SK-N-SH treated with all-trans-retinoic acid at 6 μM for 48 hours (cell line): ENCODE results near the gene KCNK5.

Experiments used
- CSDC2 ChIP-seq: fragments of 250-450 bp; sonication (Bioruptor Pico); IDR thresholded peaks from 2 replicates; pipeline ENCODE4 v1.5.0; 2020; ENCODE audit warnings: mild to moderate bottlenecking, moderate library complexity
- ESRRG ChIP-seq: fragments of 250-450 bp; sonication (Bioruptor Pico); IDR thresholded peaks from 2 replicates; pipeline ENCODE4 v1.6.1; 2021; ENCODE audit warnings: mild to moderate bottlenecking
- ISL1 ChIP-seq: fragments of 250-450 bp; sonication (Bioruptor Pico); IDR thresholded peaks from 2 replicates; pipeline ENCODE4 v2.1.2; 2022; ENCODE audit warnings: mild to moderate bottlenecking, moderate library complexity
- PPARA ChIP-seq: fragments of 250-450 bp; sonication (Bioruptor Pico); IDR thresholded peaks from 2 replicates; pipeline ENCODE4 v1.5.0; 2020; ENCODE audit warnings: mild to moderate bottlenecking, borderline replicate concordance
- SNAI2 ChIP-seq: fragments of 250-450 bp; sonication (Bioruptor Pico); IDR thresholded peaks from 2 replicates; pipeline ENCODE4 v1.5.0; 2020; ENCODE audit warnings: mild to moderate bottlenecking, moderate library complexity
- ZC3H10 ChIP-seq: fragments of 250-450 bp; sonication (Bioruptor Pico); IDR thresholded peaks from 2 replicates; pipeline ENCODE4 v1.5.1; 2021; ENCODE audit warnings: mild to moderate bottlenecking, moderate library complexity
- ZNF70 ChIP-seq: fragments of 450-650 bp; formaldehyde crosslinking; IDR thresholded peaks from 2 replicates; pipeline ENCODE4 v1.5.0; 2020; ENCODE audit warnings: mild to moderate bottlenecking, moderate library complexity
- TF ChIP-seq, protein P1 (sequence below): fragments of 250-450 bp; sonication (Bioruptor Pico); IDR thresholded peaks from 2 replicates; pipeline ENCODE4 v1.5.1; 2020; ENCODE audit warnings: low read depth, mild to moderate bottlenecking, moderate library complexity
- TF ChIP-seq, protein P2 (sequence below): fragments of 250-450 bp; sonication (Bioruptor Pico); IDR thresholded peaks from 2 replicates; pipeline ENCODE4 v1.8.0; 2020; ENCODE audit warnings: mild to moderate bottlenecking, moderate library complexity, borderline replicate concordance
- TF ChIP-seq, protein P3 (sequence below): fragments of 250-450 bp; sonication (Bioruptor Pico); IDR thresholded peaks from 2 replicates; pipeline ENCODE4 v1.5.0; 2020; ENCODE audit warnings: mild to moderate bottlenecking, moderate library complexity
- TF ChIP-seq, protein P4 (sequence below): fragments of 250-450 bp; sonication (Bioruptor Pico); IDR thresholded peaks from 2 replicates; pipeline ENCODE4 v1.8.0; 2021; ENCODE audit warnings: low read depth, mild to moderate bottlenecking, moderate library complexity, borderline replicate concordance

DNA sequence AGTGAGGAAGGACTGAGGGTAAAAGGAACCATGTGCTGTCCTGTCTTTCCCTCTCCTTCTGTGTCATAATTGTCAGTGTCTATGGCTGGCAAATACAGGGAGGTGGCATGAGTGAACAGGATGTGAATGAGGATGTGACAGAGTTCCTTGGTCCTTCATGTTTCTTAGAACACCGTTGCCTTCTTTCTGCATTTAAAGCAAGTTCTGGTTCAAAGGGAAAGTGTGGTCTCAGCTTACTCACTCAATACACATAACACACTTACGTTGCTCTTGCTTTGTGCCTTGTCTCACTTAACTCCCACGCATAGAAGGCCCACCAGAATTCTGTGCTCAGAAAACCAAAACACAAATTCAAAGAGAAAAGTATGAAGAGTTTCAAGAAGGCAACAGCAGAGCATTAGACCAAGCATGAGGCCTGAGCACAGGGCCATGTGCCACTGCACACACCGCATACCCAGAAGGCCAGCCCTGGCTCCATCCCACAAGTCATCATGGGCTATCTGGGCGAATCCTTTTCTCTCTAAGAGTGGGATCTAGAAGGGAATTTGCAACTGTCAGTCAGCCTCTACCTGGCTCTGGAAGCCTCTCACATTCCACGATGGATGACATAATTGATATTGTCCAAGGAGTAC lies 75.4 kb downstream of the KCNK5 start:
- TF ChIP-seq, protein P1, sequence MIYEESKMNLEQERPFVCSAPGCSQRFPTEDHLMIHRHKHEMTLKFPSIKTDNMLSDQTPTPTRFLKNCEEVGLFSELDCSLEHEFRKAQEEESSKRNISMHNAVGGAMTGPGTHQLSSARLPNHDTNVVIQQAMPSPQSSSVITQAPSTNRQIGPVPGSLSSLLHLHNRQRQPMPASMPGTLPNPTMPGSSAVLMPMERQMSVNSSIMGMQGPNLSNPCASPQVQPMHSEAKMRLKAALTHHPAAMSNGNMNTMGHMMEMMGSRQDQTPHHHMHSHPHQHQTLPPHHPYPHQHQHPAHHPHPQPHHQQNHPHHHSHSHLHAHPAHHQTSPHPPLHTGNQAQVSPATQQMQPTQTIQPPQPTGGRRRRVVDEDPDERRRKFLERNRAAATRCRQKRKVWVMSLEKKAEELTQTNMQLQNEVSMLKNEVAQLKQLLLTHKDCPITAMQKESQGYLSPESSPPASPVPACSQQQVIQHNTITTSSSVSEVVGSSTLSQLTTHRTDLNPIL (CRISPR knock-in tag): no peak
- TF ChIP-seq ZNF70 (CRISPR knock-in tag) (no peak), ZC3H10 (no peak), ESRRG (CRISPR knock-in tag) (no peak), CSDC2 (no peak), ISL1 (CRISPR knock-in tag) (no peak), SNAI2 (CRISPR knock-in tag) (no peak), PPARA (CRISPR knock-in tag) (no peak)
- TF ChIP-seq, protein P2, sequence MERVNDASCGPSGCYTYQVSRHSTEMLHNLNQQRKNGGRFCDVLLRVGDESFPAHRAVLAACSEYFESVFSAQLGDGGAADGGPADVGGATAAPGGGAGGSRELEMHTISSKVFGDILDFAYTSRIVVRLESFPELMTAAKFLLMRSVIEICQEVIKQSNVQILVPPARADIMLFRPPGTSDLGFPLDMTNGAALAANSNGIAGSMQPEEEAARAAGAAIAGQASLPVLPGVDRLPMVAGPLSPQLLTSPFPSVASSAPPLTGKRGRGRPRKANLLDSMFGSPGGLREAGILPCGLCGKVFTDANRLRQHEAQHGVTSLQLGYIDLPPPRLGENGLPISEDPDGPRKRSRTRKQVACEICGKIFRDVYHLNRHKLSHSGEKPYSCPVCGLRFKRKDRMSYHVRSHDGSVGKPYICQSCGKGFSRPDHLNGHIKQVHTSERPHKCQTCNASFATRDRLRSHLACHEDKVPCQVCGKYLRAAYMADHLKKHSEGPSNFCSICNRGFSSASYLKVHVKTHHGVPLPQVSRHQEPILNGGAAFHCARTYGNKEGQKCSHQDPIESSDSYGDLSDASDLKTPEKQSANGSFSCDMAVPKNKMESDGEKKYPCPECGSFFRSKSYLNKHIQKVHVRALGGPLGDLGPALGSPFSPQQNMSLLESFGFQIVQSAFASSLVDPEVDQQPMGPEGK: no peak
- TF ChIP-seq, protein P3, sequence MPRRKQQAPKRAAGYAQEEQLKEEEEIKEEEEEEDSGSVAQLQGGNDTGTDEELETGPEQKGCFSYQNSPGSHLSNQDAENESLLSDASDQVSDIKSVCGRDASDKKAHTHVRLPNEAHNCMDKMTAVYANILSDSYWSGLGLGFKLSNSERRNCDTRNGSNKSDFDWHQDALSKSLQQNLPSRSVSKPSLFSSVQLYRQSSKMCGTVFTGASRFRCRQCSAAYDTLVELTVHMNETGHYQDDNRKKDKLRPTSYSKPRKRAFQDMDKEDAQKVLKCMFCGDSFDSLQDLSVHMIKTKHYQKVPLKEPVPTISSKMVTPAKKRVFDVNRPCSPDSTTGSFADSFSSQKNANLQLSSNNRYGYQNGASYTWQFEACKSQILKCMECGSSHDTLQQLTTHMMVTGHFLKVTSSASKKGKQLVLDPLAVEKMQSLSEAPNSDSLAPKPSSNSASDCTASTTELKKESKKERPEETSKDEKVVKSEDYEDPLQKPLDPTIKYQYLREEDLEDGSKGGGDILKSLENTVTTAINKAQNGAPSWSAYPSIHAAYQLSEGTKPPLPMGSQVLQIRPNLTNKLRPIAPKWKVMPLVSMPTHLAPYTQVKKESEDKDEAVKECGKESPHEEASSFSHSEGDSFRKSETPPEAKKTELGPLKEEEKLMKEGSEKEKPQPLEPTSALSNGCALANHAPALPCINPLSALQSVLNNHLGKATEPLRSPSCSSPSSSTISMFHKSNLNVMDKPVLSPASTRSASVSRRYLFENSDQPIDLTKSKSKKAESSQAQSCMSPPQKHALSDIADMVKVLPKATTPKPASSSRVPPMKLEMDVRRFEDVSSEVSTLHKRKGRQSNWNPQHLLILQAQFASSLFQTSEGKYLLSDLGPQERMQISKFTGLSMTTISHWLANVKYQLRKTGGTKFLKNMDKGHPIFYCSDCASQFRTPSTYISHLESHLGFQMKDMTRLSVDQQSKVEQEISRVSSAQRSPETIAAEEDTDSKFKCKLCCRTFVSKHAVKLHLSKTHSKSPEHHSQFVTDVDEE: no peak
- TF ChIP-seq, protein P4, sequence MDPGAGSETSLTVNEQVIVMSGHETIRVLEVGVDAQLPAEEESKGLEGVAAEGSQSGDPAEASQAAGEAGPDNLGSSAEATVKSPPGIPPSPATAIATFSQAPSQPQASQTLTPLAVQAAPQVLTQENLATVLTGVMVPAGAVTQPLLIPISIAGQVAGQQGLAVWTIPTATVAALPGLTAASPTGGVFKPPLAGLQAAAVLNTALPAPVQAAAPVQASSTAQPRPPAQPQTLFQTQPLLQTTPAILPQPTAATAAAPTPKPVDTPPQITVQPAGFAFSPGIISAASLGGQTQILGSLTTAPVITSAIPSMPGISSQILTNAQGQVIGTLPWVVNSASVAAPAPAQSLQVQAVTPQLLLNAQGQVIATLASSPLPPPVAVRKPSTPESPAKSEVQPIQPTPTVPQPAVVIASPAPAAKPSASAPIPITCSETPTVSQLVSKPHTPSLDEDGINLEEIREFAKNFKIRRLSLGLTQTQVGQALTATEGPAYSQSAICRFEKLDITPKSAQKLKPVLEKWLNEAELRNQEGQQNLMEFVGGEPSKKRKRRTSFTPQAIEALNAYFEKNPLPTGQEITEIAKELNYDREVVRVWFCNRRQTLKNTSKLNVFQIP (CRISPR knock-in tag): no peak
